ENCODE measurements around the gene ACSL5. TPM values are rescaled to one million over a fixed set of nuclear protein-coding genes. Genes with fewer than 3 reads are reported as not detected.

The ACSL5 gene
- total RNA-seq (10 to 100 TPM; 10.1 to 11.4 TPM), polyA plus RNA-seq (ENCODE audit: insufficient read depth, low read depth, low replicate concordance) (20.1 TPM)
- long read RNA-seq, donor 1, partial matches to known transcripts = 17 of 17 reads
- long read RNA-seq, donor 1, other reads (novel, unspliced or antisense) = 0 of 17 reads
- long read RNA-seq, donor 2 = 0 reads

- Histone ChIP-seq H3K27ac (peak within 1 kb of the TSS in 1 of 2 donors; percentile 78), H3K36me3 (ENCODE audit: low read depth, missing control alignments) (no peaks in the 10 kb centered on the region), H3K4me1 (no peaks in the 10 kb centered on the region), H3K9me3 (no peaks in the 10 kb centered on the region), H3K4me3 (no peak within 1 kb of the TSS), H3K27me3 (no peaks in the 10 kb centered on the region)
- DNase-seq = no peak
- 85 to 86% methylated on average over 4 of the region's 4 CpGs for WGBS, 2 donors
- intact Hi-C loops (cut with DNase I; ENCODE audit: low total_unique reads) = no loop called here
- TF ChIP-seq CTCF (IDR thresholded peaks at IDR 0.05) (no peak), POLR2A (IDR thresholded peaks at IDR 0.05) (no peak)
Observed at GRCh38 chr10:112373912-112374338, at the start of gene ACSL5. TSS of gene ACSL5 (plus strand) at chr10:112374116. CDS start at chr10:112394947, 20,831 bp downstream.

- TF ChIP-seq CTCF (IDR thresholded peaks at IDR 0.05) (no peak), POLR2A (IDR thresholded peaks at IDR 0.05) (no peak)
- no peak overlapping the region for H3K4me3 ChIP-seq
- 74 to 83% methylated on average over 3 of the region's 3 CpGs for WGBS, 2 donors
Observed at GRCh38 chr10:112327678-112328077, 46.2 kb upstream of the ACSL5 start.

DNA sequence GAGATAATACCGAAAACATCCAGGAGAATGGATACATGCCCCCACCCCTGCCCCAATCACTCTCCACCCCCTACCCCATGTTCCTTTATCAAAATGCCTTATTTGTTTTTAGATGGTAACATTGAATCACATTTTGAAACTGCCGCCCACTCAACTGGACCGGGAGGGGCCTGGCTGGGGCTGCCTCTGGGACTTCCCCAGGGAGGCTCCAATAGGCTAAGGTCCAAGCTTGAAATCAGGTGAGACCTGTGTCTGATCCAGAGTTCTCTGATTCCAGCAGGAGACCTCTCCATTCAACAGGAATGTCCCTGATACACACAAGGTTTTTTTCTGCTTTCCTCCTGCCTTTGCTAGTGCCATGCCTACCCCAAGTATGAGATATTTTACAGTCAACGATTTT is 43.8 kb upstream of the ACSL5 start:
- Histone ChIP-seq H3K4me3 (no peak overlapping the region), H3K9me3 (no peaks in the 10 kb centered on the region), H3K27ac (peak overlapping the region; percentile 4 to 9), H3K4me1 (peaks cover 19% of the 10 kb centered on the region), H3K27me3 (no peaks in the 10 kb centered on the region), H3K36me3 (ENCODE audit: low read depth, missing control alignments) (no peaks in the 10 kb centered on the region)
- intact Hi-C loops (cut with DNase I; ENCODE audit: low total_unique reads) = no loop called here
- WGBS, 2 donors = 27 to 60% methylated on average over 4 of the region's 4 CpGs
- DNase-seq = peak; percentile 61
- TF ChIP-seq POLR2A (IDR thresholded peaks at IDR 0.05) (no peak), CTCF (IDR thresholded peaks at IDR 0.05) (no peak)

More at GRCh38 chr10:112327678-112328077, 46.2 kb upstream of the ACSL5 start:
- Histone ChIP-seq H3K27ac (no peak overlapping the region), H3K27me3 (no peaks in the 10 kb centered on the region), H3K36me3 (ENCODE audit: low read depth, missing control alignments) (no peaks in the 10 kb centered on the region), H3K4me1 (peaks cover 19% of the 10 kb centered on the region), H3K9me3 (no peaks in the 10 kb centered on the region)
- intact Hi-C loops (cut with DNase I; ENCODE audit: low total_unique reads) = no loop called here
- DNase-seq = no peak

DNA sequence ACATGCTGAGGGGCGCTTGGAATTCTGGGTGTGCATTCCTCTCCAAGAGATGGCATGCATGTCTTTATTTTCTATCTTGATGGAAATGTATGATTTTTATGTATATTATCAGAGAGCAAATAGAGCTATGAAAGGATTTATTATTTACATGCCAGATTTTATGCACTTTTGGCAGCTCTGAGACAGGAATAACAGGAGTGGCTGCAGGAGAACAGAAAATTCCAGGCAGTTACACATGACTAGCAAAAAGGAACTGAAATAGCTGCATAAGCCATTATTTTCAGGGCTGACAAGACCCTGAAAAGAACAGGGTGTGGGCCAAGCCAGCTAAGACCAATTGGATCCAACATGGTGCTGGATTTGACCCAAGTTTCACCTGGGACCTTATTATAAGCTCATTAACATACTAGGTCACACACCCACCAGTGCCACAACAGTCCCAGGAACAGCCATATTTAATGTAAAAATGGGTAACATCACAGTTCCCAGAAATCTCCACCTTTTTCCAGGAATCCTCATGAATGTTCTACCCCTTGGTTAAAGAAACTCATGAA is 43.2 kb upstream of the ACSL5 start:
- WGBS, 2 donors = 63 to 70% methylated on average over 1 of the region's 1 CpG
- no peaks in the 10 kb centered on the region for H3K27me3 ChIP-seq
- H3K9me3 ChIP-seq = no peaks in the 10 kb centered on the region
- no peak overlapping the region for H3K4me3 ChIP-seq
- H3K36me3 ChIP-seq (ENCODE audit: low read depth, missing control alignments) = no peaks in the 10 kb centered on the region
- intact Hi-C loops (cut with DNase I; ENCODE audit: low total_unique reads) = no loop called here
- peaks cover 19% of the 10 kb centered on the region for H3K4me1 ChIP-seq
- H3K27ac ChIP-seq = peak overlapping the region; percentile 9 to 40
- no peak for DNase-seq
- TF ChIP-seq POLR2A (IDR thresholded peaks at IDR 0.05) (no peak), CTCF (IDR thresholded peaks at IDR 0.05) (no peak)

DNA sequence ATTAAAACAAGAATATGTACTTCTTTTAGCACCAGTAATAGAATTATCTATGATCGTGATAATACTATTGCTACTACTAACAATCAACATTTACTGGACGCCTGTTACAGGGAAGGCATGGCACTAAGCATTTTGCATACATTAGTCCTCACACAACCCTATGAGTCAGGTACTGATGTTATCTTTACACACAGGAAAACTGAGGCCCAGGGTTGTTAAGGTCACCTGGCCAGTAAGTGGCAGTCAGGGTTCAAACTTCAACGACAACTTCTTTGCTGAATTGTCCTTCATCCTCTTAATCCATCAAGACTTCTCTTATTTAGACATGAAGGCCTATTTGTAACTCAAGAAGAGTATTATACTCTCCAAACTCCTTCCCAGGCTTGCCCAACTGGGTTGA is 41.9 kb upstream of the ACSL5 start:
- WGBS, 2 donors = 70 to 86% methylated on average over 3 of the region's 3 CpGs
- no peak for DNase-seq
- intact Hi-C loops (cut with DNase I; ENCODE audit: low total_unique reads) = no loop called here
- Histone ChIP-seq H3K4me1 (peaks cover 19% of the 10 kb centered on the region), H3K27ac (peak overlapping the region in 1 of 2 donors; percentile 26), H3K36me3 (ENCODE audit: low read depth, missing control alignments) (no peaks in the 10 kb centered on the region), H3K27me3 (no peaks in the 10 kb centered on the region), H3K4me3 (no peak overlapping the region), H3K9me3 (no peaks in the 10 kb centered on the region)
- no peak for TF ChIP-seq POLR2A (IDR thresholded peaks at IDR 0.05)
- no peak for TF ChIP-seq CTCF (IDR thresholded peaks at IDR 0.05)

All from testis (tissue), 5 donors.